Measurements from ENCODE around the gene NOC4L. TPM values are rescaled to one million over a fixed set of nuclear protein-coding genes. Genes with fewer than 3 reads are reported as not detected.
"Not testable (repeated sequence)": the region's sequence is repeated elsewhere in the genome, so short reads cannot be mapped to it uniquely, and the experiment has no call there.

NOC4L gene
- total RNA-seq, 1 donor from 2014 or later = 16.5 TPM

- H3K27ac Mint-ChIP-seq (ENCODE audit: unreplicated experiment) = no peak overlapping the region
- no peaks in the 10 kb centered on the region for H3K9me3 ChIP-seq (ENCODE audit: insufficient read depth, low read depth, low read length)
- DNase-seq (ENCODE audit: low read depth) (no peak), FAIRE-seq (no peak)
- H3K9ac ChIP-seq (ENCODE audit: low read length) = no peak overlapping the region
- H3K79me2 ChIP-seq (ENCODE audit: insufficient read depth, low read length) = peaks cover 16% of the 10 kb centered on the region
- no peak overlapping the region for H2AFZ ChIP-seq (ENCODE audit: low read depth, low read length)
- H3K4me1 Mint-ChIP-seq (ENCODE audit: low read depth, unreplicated experiment) = no peaks in the 10 kb centered on the region
- H3K27ac ChIP-seq (ENCODE audit: low read depth, low read length) = no peak overlapping the region
- H3K4me3 Mint-ChIP-seq (ENCODE audit: unreplicated experiment) = no peak overlapping the region
- peaks cover 59% of the 10 kb centered on the region for H4K20me1 ChIP-seq (ENCODE audit: insufficient read depth, low read length)
- TF ChIP-seq, protein P1, sequence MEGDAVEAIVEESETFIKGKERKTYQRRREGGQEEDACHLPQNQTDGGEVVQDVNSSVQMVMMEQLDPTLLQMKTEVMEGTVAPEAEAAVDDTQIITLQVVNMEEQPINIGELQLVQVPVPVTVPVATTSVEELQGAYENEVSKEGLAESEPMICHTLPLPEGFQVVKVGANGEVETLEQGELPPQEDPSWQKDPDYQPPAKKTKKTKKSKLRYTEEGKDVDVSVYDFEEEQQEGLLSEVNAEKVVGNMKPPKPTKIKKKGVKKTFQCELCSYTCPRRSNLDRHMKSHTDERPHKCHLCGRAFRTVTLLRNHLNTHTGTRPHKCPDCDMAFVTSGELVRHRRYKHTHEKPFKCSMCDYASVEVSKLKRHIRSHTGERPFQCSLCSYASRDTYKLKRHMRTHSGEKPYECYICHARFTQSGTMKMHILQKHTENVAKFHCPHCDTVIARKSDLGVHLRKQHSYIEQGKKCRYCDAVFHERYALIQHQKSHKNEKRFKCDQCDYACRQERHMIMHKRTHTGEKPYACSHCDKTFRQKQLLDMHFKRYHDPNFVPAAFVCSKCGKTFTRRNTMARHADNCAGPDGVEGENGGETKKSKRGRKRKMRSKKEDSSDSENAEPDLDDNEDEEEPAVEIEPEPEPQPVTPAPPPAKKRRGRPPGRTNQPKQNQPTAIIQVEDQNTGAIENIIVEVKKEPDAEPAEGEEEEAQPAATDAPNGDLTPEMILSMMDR (IDR thresholded peaks at IDR 0.05; ENCODE audit: insufficient read depth, low read depth, low read length) = no peak
- no peak for TF ChIP-seq EZH2 (IDR thresholded peaks at IDR 0.05; ENCODE audit: insufficient read depth, low read length)
- H3K4me3 ChIP-seq (ENCODE audit: insufficient read depth, low read depth, low read length) = no peak overlapping the region
- no peaks in the 10 kb centered on the region for H3K27me3 Mint-ChIP-seq (ENCODE audit: low read depth, unreplicated experiment)
- peaks cover 21% of the 10 kb centered on the region for H3K36me3 Mint-ChIP-seq (ENCODE audit: low read depth, unreplicated experiment)
- peaks cover 2% of the 10 kb centered on the region for H3K9me3 Mint-ChIP-seq (ENCODE audit: unreplicated experiment)
- no peak overlapping the region for H3K4me2 ChIP-seq (ENCODE audit: low read length)
- H3K36me3 ChIP-seq (ENCODE audit: insufficient read depth, low read length) = no peaks in the 10 kb centered on the region
- H3K4me1 ChIP-seq (ENCODE audit: insufficient read depth, low read length) = no peaks in the 10 kb centered on the region
- no peaks in the 10 kb centered on the region for H3K27me3 ChIP-seq (ENCODE audit: insufficient read depth, low read length)
Observed at GRCh38 chr12:132099739-132100138, 44.5 kb upstream of the NOC4L start.

GRCh38 chr12:132100306-132101065 lies 43.8 kb upstream of the NOC4L start:
- H3K27ac Mint-ChIP-seq (ENCODE audit: unreplicated experiment) = no peak overlapping the region
- TF ChIP-seq, protein P1 (IDR thresholded peaks at IDR 0.05; ENCODE audit: insufficient read depth, low read depth, low read length) = no peak
- TF ChIP-seq EZH2 (IDR thresholded peaks at IDR 0.05; ENCODE audit: insufficient read depth, low read length) = no peak
- no peaks in the 10 kb centered on the region for H3K27me3 Mint-ChIP-seq (ENCODE audit: low read depth, unreplicated experiment)
- no peaks in the 10 kb centered on the region for H3K4me1 Mint-ChIP-seq (ENCODE audit: low read depth, unreplicated experiment)
- peaks cover 23% of the 10 kb centered on the region for H3K36me3 Mint-ChIP-seq (ENCODE audit: low read depth, unreplicated experiment)
- no peaks in the 10 kb centered on the region for H3K27me3 ChIP-seq (ENCODE audit: insufficient read depth, low read length)
- H3K79me2 ChIP-seq (ENCODE audit: insufficient read depth, low read length) = peaks cover 16% of the 10 kb centered on the region
- H3K4me1 ChIP-seq (ENCODE audit: insufficient read depth, low read length) = no peaks in the 10 kb centered on the region
- peaks cover 2% of the 10 kb centered on the region for H3K9me3 Mint-ChIP-seq (ENCODE audit: unreplicated experiment)
- no peak overlapping the region for H2AFZ ChIP-seq (ENCODE audit: low read depth, low read length)
- H3K9ac ChIP-seq (ENCODE audit: low read length) = no peak overlapping the region
- no peak overlapping the region for H3K4me3 Mint-ChIP-seq (ENCODE audit: unreplicated experiment)
- H3K4me3 ChIP-seq (ENCODE audit: insufficient read depth, low read depth, low read length) = no peak overlapping the region
- FAIRE-seq (no peak), DNase-seq (ENCODE audit: low read depth) (no peak)
- H3K36me3 ChIP-seq (ENCODE audit: insufficient read depth, low read length) = no peaks in the 10 kb centered on the region
- H3K27ac ChIP-seq (ENCODE audit: low read depth, low read length) = no peak overlapping the region
- no peak overlapping the region for H3K4me2 ChIP-seq (ENCODE audit: low read length)
- no peaks in the 10 kb centered on the region for H3K9me3 ChIP-seq (ENCODE audit: insufficient read depth, low read depth, low read length)
- H4K20me1 ChIP-seq (ENCODE audit: insufficient read depth, low read length) = peaks cover 64% of the 10 kb centered on the region

DNA sequence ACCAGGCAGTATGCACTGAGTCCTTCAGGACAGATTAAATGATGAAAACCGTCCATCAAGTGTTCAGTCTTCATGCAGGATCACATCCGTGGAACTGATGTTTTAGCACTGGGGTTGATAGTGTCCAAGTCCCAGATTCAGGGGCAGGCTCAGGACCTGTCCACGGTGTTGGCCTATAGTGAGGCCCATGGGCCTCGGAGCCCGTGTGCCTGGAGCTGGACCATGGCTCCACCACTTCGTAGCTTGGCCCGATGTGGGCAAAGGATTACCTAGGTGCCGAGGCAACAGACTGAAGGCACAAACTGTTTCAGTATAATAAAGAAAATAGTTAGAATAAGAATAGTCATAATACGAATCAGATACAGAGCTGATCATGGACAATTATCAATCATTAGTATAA lies 42.0 kb upstream of the NOC4L start:
- H3K4me2 ChIP-seq (ENCODE audit: low read length) = no peak overlapping the region
- DNase-seq (ENCODE audit: low read depth) (no peak), FAIRE-seq (no peak)
- H3K36me3 ChIP-seq (ENCODE audit: insufficient read depth, low read length) = no peaks in the 10 kb centered on the region
- H3K4me1 ChIP-seq (ENCODE audit: insufficient read depth, low read length) = peaks cover 4% of the 10 kb centered on the region
- H4K20me1 ChIP-seq (ENCODE audit: insufficient read depth, low read length) = peaks cover 58% of the 10 kb centered on the region
- H3K27me3 ChIP-seq (ENCODE audit: insufficient read depth, low read length) = no peaks in the 10 kb centered on the region
- H3K9ac ChIP-seq (ENCODE audit: low read length) = no peak overlapping the region
- peaks cover 6% of the 10 kb centered on the region for H3K79me2 ChIP-seq (ENCODE audit: insufficient read depth, low read length)
- H2AFZ ChIP-seq (ENCODE audit: low read depth, low read length) = no peak overlapping the region
- TF ChIP-seq, protein P1 (IDR thresholded peaks at IDR 0.05; ENCODE audit: insufficient read depth, low read depth, low read length) = no peak
- no peak for TF ChIP-seq EZH2 (IDR thresholded peaks at IDR 0.05; ENCODE audit: insufficient read depth, low read length)
- Mint-ChIP-seq H3K4me3 (ENCODE audit: unreplicated experiment) (no peak overlapping the region), H3K9me3 (ENCODE audit: unreplicated experiment) (no peaks in the 10 kb centered on the region), H3K36me3 (ENCODE audit: low read depth, unreplicated experiment) (peaks cover 21% of the 10 kb centered on the region), H3K4me1 (ENCODE audit: low read depth, unreplicated experiment) (no peaks in the 10 kb centered on the region), H3K27ac (ENCODE audit: unreplicated experiment) (no peak overlapping the region), H3K27me3 (ENCODE audit: low read depth, unreplicated experiment) (no peaks in the 10 kb centered on the region)
- no peak overlapping the region for H3K27ac ChIP-seq (ENCODE audit: low read depth, low read length)
- H3K4me3 ChIP-seq (ENCODE audit: insufficient read depth, low read depth, low read length) = no peak overlapping the region
- H3K9me3 ChIP-seq (ENCODE audit: insufficient read depth, low read depth, low read length) = no peaks in the 10 kb centered on the region

GRCh38 chr12:132103072-132103471 lies 41.2 kb upstream of the NOC4L start:
- not testable (repeated sequence) for H3K4me3 Mint-ChIP-seq (ENCODE audit: unreplicated experiment); H3K4me2 ChIP-seq (ENCODE audit: low read length); H3K27ac Mint-ChIP-seq (ENCODE audit: unreplicated experiment); H3K27me3 Mint-ChIP-seq (ENCODE audit: low read depth, unreplicated experiment); H2AFZ ChIP-seq (ENCODE audit: low read depth, low read length); H3K4me3 ChIP-seq (ENCODE audit: insufficient read depth, low read depth, low read length); H3K9me3 Mint-ChIP-seq (ENCODE audit: unreplicated experiment); H3K79me2 ChIP-seq (ENCODE audit: insufficient read depth, low read length); H3K27me3 ChIP-seq (ENCODE audit: insufficient read depth, low read length); H3K4me1 ChIP-seq (ENCODE audit: insufficient read depth, low read length); H3K27ac ChIP-seq (ENCODE audit: low read depth, low read length); FAIRE-seq; H3K4me1 Mint-ChIP-seq (ENCODE audit: low read depth, unreplicated experiment); H3K9ac ChIP-seq (ENCODE audit: low read length); DNase-seq (ENCODE audit: low read depth); H3K36me3 ChIP-seq (ENCODE audit: insufficient read depth, low read length); H3K9me3 ChIP-seq (ENCODE audit: insufficient read depth, low read depth, low read length)
- peaks cover 23% of the 10 kb centered on the region for H3K36me3 Mint-ChIP-seq (ENCODE audit: low read depth, unreplicated experiment)
- peaks cover 55% of the 10 kb centered on the region for H4K20me1 ChIP-seq (ENCODE audit: insufficient read depth, low read length)
